Endothelial cell of umbilical vein (primary cell): ENCODE data around the gene C4A. TPM values are rescaled to one million over a fixed set of nuclear protein-coding genes. Genes with fewer than 3 reads are reported as not detected.

Experiments used
- BruUV-seq: library from RNA; stranded (reverse); fragments of 400-500 nt; replicated peaks from 2 replicates; lab custom pipeline; 2021; lab: Mats Ljungman, UMichigan
- CTCF ChIA-PET: fragments of 300-600, 350-600 bp; sonication (Branson Sonifier 250); formaldehyde crosslinking; loops from one replicate; lab custom pipeline; 2021; ENCODE audit warnings: antibody characterized with exemption, inconsistent platforms; lab: Charles Lee
- POLR2A ChIA-PET: fragments of 300-600, 350-600 bp; sonication (Branson Sonifier 250); formaldehyde crosslinking; loops from one replicate; lab custom pipeline; 2021; ENCODE audit warnings: antibody characterized with exemption, inconsistent platforms; lab: Charles Lee
- DNase-seq: peaks from one replicate; pipeline ENCODE4 v3.0.0-alpha.2; 2011; ENCODE audit warnings: low read depth, low spot score
- FAIRE-seq: peaks from 2 replicates; lab custom pipeline; 2011; peaks lifted over from hg19 to GRCh38; lab: Jason Lieb, UNC
- H2AFZ ChIP-seq: 2 replicates; pipeline ENCODE4 v1.6.0; 2012; ENCODE audit warnings: low read depth, low read length, control low read depth, inconsistent platforms
- H3K27ac ChIP-seq: 2 replicates; pipeline ENCODE4 v1.5.1; 2011; ENCODE audit warnings: low read depth, mild to moderate bottlenecking, control low read depth, low read length, moderate library complexity; ENCODE audit not compliant: insufficient read depth
- H3K27me3 ChIP-seq, 2 experiments: 2 replicates each; pipeline versions ENCODE4 v1.6.0 to v1.6.1; 2011; ENCODE audit warnings: low read length in 2 of 2, mixed read lengths in 1 of 2; ENCODE audit not compliant: control insufficient read depth in 2 of 2, insufficient read depth in 2 of 2
- H3K36me3 ChIP-seq, 2 experiments: 2 replicates in 1 of 2; 3 replicates in 1 of 2; pipeline ENCODE4 v1.5.1; 2011; ENCODE audit warnings: low read length in 2 of 2, mild to moderate bottlenecking in 1 of 2, moderate library complexity in 1 of 2; ENCODE audit not compliant: control insufficient read depth in 2 of 2, insufficient read depth in 2 of 2; ENCODE audit errors: extremely low read depth in 1 of 2
- H3K4me1 ChIP-seq: 3 replicates; pipeline ENCODE4 v1.5.1; 2011; ENCODE audit warnings: mild to moderate bottlenecking, low read length; ENCODE audit not compliant: control insufficient read depth, insufficient read depth; ENCODE audit errors: extremely low read depth
- H3K4me2 ChIP-seq: 2 replicates; pipeline ENCODE4 v1.6.1; 2011; ENCODE audit warnings: low read length, control low read depth, mixed read lengths; ENCODE audit not compliant: insufficient read depth
- H3K4me3 ChIP-seq, 3 experiments: fragments of 200-600 bp in 1 of 3; sonication (generic), shearing (Covaris generic) in 1 of 3; replicated peaks in 1 of 3; 2 replicates each; pipeline ENCODE4 v1.5.1; 2011 to 2016; ENCODE audit warnings: control low read depth in 3 of 3, low read length in 3 of 3, mild to moderate bottlenecking in 2 of 3, inconsistent platforms in 1 of 3, low read depth in 1 of 3, moderate library complexity in 1 of 3; ENCODE audit not compliant: insufficient read depth in 1 of 3
- H3K79me2 ChIP-seq: 2 replicates; pipeline ENCODE4 v1.6.0; 2012; ENCODE audit warnings: low read length, inconsistent platforms; ENCODE audit not compliant: control insufficient read depth, insufficient read depth
- H3K9ac ChIP-seq: replicated peaks from 2 replicates; pipeline ENCODE3; 2011; ENCODE audit warnings: low read length, control low read depth; ENCODE audit not compliant: insufficient read depth; ENCODE audit errors: extremely low read depth
- H3K9me1 ChIP-seq: replicated peaks from 3 replicates; pipeline ENCODE4 v1.6.0; 2011; ENCODE audit warnings: mild to moderate bottlenecking, low read length; ENCODE audit not compliant: control insufficient read depth, insufficient read depth; ENCODE audit errors: extremely low read depth
- H3K9me3 ChIP-seq: replicated peaks from 2 replicates; pipeline ENCODE4 v1.5.1; 2012; ENCODE audit warnings: low read length, inconsistent platforms; ENCODE audit not compliant: control insufficient read depth, insufficient read depth
- H4K20me1 ChIP-seq: replicated peaks from 2 replicates; pipeline ENCODE3; 2011; ENCODE audit warnings: mild to moderate bottlenecking, low read length; ENCODE audit not compliant: control insufficient read depth, insufficient read depth; ENCODE audit errors: extremely low read depth
- EZH2 ChIP-seq: IDR thresholded peaks from 2 replicates; pipeline ENCODE4 v1.6.1; 2012; ENCODE audit warnings: borderline replicate concordance, low read depth, mild to moderate bottlenecking, moderate library complexity, low read length, inconsistent platforms; ENCODE audit not compliant: severe bottlenecking
- FOS ChIP-seq: IDR thresholded peaks from 2 replicates; pipeline ENCODE4 v1.6.1; 2011; ENCODE audit warnings: mild to moderate bottlenecking, low read length, moderate library complexity, borderline replicate concordance; ENCODE audit not compliant: insufficient read depth
- GATA2 ChIP-seq: IDR thresholded peaks from 2 replicates; pipeline ENCODE4 v1.7.0; 2011; ENCODE audit warnings: low read depth, mild to moderate bottlenecking, moderate library complexity, mixed read lengths, low read length; ENCODE audit not compliant: insufficient read length, insufficient read depth
- JUN ChIP-seq: IDR thresholded peaks from 2 replicates; pipeline ENCODE4 v1.6.1; 2011; ENCODE audit warnings: borderline replicate concordance, low read depth; ENCODE audit not compliant: insufficient read length, insufficient read depth
- MYC ChIP-seq: IDR thresholded peaks from one replicate; pipeline ENCODE4 v1.6.1; 2011; ENCODE audit warnings: mild to moderate bottlenecking, low read depth, low read length
- POLR2A ChIP-seq: IDR thresholded peaks from 2 replicates; pipeline ENCODE4 v1.6.1; 2012; ENCODE audit warnings: low read depth, mild to moderate bottlenecking, control low read depth, low read length
- POLR2AphosphoS5 ChIP-seq: IDR thresholded peaks from 2 replicates; pipeline ENCODE4 v1.6.1; 2012; ENCODE audit warnings: low read depth, mild to moderate bottlenecking, control low read depth, low read length, moderate library complexity; ENCODE audit not compliant: insufficient read depth
- dilution Hi-C: fragments of 300-500 bp; cut with MboI; formaldehyde crosslinking; loops from one replicate; pipeline ENCODE4 v1.15.0; 2019; ENCODE audit warnings: low sequenced_read_pairs; ENCODE audit not compliant: extremely low pct_ligation_motif_present
- intact Hi-C: fragments of 100-400 bp; cut with micrococcal nuclease; formaldehyde crosslinking; loops from one replicate; pipeline ENCODE4 v1.10.0; 2022
- polyA plus RNA-seq, 4 experiments: library from polyadenylated mRNA; depleted of rRNA in 3 of 4; stranded (reverse) in 3 of 4; unstranded in 1 of 4; fragments of >200 nt; gene quantifications; 2 replicates each; pipeline versions ENCODE4 v1.2.1 to v1.2.3, GENCODE V29; 2011 to 2012; ENCODE audit warnings: missing spikeins in 1 of 4
- total RNA-seq: library from RNA; stranded (reverse); gene quantifications from 2 replicates; pipeline ENCODE4 v1.2.3, GENCODE V29; 2021
- TF ChIP-seq, protein P1 (sequence below): IDR thresholded peaks from 2 replicates; pipeline ENCODE4 v1.6.1; 2011; ENCODE audit not compliant: insufficient read depth, insufficient read length
- TF ChIP-seq, protein P2 (sequence below), 2 donors: IDR thresholded peaks; 1 replicate in 1 of 2; 2 replicates in 1 of 2; pipeline ENCODE4 v1.5.1; 2011; ENCODE audit warnings: low read length in 2 of 2, mild to moderate bottlenecking in 2 of 2, moderate library complexity in 2 of 2, control low read depth in 1 of 2, inconsistent platforms in 1 of 2, low read depth in 1 of 2; ENCODE audit not compliant: insufficient read depth in 1 of 2; ENCODE audit errors: extremely low read depth in 1 of 2

Gene C4A
- total and polyA plus RNA-seq, 2 donors (not counting 3 experiments of a cell fraction or from before 2014, with no cell fraction given) = 5.2 to 5.7 TPM

DNA sequence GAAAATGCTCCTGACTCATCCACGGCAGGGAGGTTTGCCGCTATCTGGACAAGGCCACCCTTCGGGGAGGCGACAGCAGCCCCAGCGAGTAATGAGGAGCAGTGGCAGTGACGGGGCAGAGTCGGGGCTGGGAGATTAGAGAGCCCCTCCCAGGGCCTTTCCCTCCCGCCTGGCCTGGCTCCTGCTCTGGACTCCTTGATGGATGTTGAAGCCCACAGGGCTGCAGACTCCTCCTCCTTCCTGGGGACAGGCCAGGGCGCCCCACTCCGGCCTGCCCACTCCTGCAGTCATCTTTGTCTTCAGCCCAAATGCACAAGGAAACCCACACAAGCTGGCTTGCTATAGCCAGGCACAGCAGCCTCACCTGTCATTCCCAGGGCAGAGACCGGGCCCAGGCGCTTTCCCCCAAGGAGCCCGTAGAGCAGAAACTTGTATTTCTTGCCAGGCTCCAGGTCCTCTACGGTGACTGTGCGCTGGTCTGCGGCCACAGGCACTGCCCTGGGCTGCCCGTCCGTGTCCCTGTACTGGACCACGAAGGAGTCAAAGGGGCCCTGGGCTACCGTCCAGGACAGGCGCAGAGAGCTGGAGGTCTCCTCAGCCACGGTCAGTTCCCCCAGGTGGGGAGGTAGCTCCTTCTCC lies 64.1 kb downstream of the C4A start:
- Histone ChIP-seq H3K27me3 (peaks cover 0 to 2% of the 10 kb centered on the region in 2 experiments), H3K9ac (no peak overlapping the region), H3K4me1 (peaks cover 10% of the 10 kb centered on the region), H4K20me1 (no peaks in the 10 kb centered on the region), H3K9me3 (no peaks in the 10 kb centered on the region), H3K27ac (no peak overlapping the region), H3K79me2 (no peaks in the 10 kb centered on the region), H3K9me1 (no peaks in the 10 kb centered on the region), H2AFZ (no peak overlapping the region), H3K36me3 (no peaks in the 10 kb centered on the region), H3K4me2 (no peak overlapping the region), H3K4me3 (no peak overlapping the region)
- CTCF ChIA-PET = interaction anchor here (2.4 kb wide), 1 partner anchor 18 kb away, joined by 10 read pairs; no protein-coding TSS in a partner anchor
- no TSS peak for BruUV-seq
- DNase-seq = no peak
- dilution Hi-C loops = no loop called here
- no peak for FAIRE-seq
- POLR2A ChIA-PET = no interaction called here
- intact Hi-C loops = loop anchor here (10.0 kb wide), 2 partner anchors 149 to 749 kb away; partner anchors contain the start of genes GPSM3 and PBX2
- TF ChIP-seq JUN (no peak), GATA2 (no peak), FOS (no peak), POLR2A (no peak), EZH2 (no peak), MYC (no peak), POLR2AphosphoS5 (no peak)
- TF ChIP-seq, protein P1, sequence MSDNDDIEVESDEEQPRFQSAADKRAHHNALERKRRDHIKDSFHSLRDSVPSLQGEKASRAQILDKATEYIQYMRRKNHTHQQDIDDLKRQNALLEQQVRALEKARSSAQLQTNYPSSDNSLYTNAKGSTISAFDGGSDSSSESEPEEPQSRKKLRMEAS = no peak
- TF ChIP-seq, protein P2, sequence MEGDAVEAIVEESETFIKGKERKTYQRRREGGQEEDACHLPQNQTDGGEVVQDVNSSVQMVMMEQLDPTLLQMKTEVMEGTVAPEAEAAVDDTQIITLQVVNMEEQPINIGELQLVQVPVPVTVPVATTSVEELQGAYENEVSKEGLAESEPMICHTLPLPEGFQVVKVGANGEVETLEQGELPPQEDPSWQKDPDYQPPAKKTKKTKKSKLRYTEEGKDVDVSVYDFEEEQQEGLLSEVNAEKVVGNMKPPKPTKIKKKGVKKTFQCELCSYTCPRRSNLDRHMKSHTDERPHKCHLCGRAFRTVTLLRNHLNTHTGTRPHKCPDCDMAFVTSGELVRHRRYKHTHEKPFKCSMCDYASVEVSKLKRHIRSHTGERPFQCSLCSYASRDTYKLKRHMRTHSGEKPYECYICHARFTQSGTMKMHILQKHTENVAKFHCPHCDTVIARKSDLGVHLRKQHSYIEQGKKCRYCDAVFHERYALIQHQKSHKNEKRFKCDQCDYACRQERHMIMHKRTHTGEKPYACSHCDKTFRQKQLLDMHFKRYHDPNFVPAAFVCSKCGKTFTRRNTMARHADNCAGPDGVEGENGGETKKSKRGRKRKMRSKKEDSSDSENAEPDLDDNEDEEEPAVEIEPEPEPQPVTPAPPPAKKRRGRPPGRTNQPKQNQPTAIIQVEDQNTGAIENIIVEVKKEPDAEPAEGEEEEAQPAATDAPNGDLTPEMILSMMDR (IDR thresholded peaks at IDR 0.05; ENCODE audit: extremely low read depth in 1 of 2, insufficient read depth in 1 of 2, low read depth in 1 of 2, low read length in 2 of 2) = no peak
